Raji (cell line): ENCODE measurements around the gene AKAP1.

ENCODE experiments used
- POLR2A ChIP-seq: IDR thresholded peaks from 2 replicates; pipeline ENCODE4 v1.6.1; 2011; ENCODE audit warnings: low read depth, low read length, control low read depth; ENCODE audit not compliant: insufficient read depth

Gene AKAP1

GRCh38 chr17:57151798-57152197 is 66.8 kb downstream of the AKAP1 start:
- no peak for TF ChIP-seq POLR2A

DNA sequence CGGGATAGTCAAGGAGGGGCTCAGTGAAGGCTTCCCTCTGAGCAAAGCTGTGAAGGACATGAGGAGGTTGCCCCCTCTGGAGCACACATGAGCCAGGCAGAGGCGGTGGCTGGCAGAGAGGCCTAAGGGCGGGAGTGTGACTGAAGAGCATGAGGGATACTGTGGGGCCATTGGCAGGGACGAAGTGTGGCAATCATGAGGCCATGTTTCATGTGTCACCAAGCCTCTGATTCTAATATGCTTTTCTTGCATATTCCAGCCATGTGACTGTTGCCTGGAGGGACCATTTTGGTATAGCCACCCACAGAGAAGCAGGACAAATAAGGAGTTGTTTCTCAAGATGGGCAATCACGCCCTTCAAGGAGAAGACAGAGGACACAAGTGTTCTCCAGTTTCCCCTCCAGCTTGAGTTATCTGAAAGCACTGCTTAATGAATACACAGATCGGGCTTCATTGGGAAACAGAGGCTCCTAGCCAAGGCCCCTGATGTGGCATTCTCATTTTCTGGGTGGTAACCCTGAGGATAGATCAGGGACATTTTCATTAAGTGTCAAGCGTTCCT is 68.0 kb downstream of the AKAP1 start:
- TF ChIP-seq POLR2A = no peak

DNA sequence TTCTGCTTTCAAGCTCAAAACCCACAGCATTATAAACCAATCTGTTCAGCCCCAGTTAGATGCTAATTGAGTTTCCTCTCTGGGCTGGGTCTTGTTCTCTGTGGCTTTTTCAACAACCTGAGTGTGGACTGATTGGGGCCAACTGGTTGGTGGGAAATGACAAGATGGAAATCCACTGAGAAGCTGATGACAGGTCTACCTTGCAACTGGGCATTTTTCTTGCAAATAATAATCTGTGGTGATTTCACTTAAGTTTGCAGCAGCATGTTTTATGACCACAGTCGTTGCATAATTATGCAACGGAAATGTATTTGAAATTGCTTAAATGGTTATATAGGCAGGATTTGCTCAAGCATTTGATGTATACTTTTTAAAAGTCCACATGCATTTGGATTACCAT is 69.9 kb downstream of the AKAP1 start:
- TF ChIP-seq POLR2A = no peak

DNA sequence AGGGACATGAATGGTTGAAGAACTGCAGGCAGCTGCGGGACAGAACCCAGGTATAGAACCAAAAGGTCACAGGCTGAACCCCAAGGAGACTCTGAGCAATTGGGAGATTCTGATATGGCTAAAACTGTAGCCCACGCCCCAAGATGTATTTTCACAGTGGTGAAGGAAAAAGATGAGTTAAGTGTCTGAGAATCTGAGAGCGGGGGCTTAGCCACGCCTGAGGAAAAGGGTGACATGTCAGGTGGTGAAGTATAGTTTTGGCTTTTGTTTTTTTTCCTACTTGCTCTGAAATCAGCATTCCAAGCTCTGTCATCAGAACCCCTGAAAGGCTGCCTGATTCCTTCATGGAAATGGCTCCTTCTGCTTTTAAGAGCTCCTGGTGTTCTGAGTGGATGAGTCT is 73.3 kb downstream of the AKAP1 start:
- TF ChIP-seq POLR2A = no peak

DNA sequence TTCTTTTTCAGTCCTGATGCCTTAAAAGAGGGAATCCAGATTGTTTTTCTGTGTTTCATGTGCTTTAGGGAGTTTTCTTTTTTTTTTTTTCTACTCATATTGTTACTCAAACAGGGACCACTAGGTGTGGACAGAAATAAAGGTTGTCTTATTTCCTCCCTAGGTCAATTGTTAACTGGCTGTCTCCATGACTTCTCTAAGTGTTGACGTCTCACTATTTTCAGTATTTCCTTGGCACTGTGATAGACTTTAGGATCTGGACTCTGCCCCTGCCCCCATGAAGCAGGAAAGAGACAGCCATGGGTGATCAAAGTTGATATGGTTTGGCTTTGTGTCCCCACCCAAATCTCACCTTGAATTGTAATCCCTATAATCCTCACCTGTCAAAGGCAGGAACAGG is 73.7 kb downstream of the AKAP1 start:
- TF ChIP-seq POLR2A = no peak

- no peak for TF ChIP-seq POLR2A
Observed at GRCh38 chr17:57160624-57161023, 75.6 kb downstream of the AKAP1 start.

- TF ChIP-seq POLR2A = no peak
Observed at GRCh38 chr17:57164814-57165213, 79.8 kb downstream of the AKAP1 start.

DNA sequence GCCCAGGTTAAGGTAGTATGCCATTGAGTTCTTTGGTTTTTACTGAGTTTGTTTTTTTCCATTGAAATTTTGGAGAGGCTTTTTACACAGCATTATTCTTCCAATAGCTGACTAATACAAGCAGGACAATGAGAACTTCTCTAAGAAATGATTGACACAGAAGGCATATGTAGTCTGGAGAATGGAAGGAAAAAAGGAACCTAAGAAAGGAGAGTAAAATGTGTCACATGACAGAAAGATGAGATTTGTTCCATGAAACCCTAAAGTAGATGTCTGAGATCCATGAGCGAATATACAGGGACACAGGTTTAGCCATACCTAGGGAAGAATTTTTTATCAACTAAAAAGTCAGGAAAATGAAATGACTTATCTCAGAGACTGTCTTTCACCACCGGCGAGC is 80.7 kb downstream of the AKAP1 start:
- TF ChIP-seq POLR2A = no peak

DNA sequence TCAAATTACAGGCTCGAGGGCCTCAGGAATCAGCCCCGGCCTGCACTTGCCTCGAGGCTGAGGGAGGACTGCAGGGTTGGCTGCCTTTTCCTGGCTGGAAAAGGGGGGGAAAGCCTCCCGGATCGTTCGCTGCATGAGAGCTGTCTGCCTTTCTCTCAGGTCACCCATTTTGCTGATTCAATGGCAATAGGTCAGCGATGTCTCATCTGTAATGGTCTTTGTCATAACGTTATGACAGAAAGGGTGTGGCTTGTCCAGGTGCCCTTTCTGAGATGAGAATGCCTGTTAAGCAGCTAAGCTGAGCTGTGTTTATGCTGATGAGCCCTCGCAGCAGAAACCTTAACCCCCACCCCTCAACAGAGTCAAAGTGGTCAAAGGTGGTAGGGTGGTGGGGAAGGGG is 81.8 kb downstream of the AKAP1 start:
- TF ChIP-seq POLR2A = no peak

DNA sequence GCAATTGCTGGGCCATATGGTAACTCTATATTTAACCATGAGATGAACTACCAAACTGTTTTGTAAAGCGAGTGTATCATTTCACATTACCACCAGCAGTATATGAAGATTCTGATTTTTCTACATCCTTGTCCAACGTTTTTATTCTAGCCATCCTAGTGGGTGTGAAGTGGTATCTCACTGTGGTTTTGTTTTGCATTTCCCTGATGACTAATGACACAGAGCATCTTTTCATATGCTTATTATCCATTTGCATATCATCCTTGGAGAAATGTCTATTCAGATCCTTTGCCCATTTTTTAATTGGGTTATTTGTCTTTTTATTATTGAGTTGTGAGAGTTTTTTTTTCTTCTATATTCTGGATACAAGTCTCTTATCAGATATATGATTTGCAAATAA is 83.6 kb downstream of the AKAP1 start:
- TF ChIP-seq POLR2A = no peak

DNA sequence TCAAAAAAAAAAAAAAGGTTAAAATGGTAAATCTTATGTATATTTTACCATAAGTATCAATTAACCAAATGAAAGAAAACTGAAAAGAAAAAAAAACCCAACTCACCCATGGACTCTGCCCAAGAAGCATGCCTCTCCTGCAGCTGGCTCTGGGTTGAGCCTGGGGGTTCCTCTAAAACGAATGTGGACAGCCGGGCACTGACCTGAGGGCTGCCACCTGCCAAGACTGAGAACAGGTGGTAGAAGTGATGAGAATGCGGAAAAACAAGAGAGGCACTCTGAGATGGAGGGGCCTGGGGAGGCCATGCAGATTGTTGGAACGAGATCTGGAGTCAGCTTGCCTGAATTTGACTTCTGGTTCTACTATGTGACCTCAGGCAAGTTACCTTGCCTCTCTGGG is 85.8 kb downstream of the AKAP1 start:
- no peak for TF ChIP-seq POLR2A
